ENCODE measurements around the gene ASPG.

DNA sequence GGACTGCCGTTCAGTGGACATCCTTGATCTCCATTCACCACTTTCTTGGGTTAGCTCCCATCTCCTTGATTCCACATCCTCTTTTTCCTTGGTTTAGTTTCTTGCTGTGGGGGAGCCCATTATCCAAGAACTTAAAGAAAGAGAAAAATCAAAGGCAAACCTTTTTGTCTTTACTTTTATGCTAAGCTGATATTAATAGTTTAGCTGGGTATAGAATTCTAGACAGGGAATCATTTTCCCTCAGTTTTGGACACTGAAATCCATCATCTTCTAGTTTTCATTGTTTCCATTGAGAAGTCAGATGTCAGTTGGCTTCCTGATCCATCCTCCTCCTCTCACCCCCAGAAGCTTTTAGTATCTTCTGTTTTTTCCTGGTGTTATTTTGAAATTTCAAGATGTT lies 44.1 kb downstream of the ASPG start:
- TF ChIP-seq CTCF (IDR thresholded peaks at IDR 0.05) (no peak), POLR2A (IDR thresholded peaks at IDR 0.05) (no peak)

Measured in testis (tissue), 2 donors.